ENCODE results near the gene SEMA5A.

SEMA5A gene

DNA sequence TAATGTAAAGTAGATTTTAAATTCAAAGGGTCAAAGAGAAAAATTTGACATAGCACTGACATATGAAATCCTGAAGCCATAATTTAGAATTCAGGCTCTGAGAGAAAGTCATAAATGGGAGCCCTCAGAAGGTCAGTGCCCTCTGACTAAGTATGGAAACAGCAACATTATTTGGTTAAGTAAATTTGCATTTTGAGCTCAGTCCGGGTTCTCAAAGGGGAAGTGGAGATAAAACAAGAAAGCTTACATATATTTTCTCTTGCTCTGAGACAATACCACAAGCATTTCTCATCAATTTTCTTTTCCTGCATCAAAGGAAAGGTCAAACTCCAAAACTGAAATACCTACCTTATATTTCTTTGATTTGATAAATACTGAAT lies 348.0 kb downstream of the SEMA5A start:
- no peak for DNase-seq

DNA sequence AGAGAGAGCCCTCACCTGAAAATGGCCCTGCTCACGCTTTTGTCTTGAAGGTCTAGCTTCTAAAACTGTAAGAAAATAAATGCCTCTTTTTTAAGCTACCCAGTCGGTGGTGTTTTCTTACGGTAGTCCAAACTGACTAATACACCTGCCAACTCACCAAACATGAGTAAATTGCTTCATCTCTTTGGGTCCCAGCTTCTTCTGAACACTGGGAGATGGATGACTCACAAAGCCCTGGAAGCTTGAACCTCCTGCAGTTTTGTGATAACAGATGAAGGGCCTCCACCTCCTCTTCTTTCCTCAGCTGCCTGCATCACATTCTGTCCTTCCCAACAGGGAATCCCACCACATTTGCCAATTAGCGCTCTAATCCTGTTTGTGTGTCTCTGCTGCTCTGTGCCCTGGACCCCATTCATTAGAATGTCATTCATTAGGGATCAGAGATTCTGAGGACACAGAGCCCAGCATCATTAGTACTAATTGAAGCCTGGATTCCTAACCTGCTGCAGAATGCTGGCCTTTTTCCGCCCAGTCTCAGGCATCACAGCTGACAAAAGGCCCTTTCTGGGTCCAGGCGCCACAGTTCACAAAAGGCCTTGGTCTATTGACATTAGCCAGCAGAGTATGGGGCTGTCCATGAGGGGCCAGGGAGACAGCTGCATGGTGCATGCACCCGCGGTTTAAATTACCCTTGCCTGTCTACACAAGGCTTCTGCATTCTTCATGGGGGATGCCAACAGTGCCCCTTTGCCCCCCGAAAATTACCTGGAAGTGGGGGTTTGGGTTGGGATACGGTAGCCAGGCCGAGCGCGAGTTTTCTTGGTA lies 349.3 kb downstream of the SEMA5A start:
- no peak for DNase-seq

DNA sequence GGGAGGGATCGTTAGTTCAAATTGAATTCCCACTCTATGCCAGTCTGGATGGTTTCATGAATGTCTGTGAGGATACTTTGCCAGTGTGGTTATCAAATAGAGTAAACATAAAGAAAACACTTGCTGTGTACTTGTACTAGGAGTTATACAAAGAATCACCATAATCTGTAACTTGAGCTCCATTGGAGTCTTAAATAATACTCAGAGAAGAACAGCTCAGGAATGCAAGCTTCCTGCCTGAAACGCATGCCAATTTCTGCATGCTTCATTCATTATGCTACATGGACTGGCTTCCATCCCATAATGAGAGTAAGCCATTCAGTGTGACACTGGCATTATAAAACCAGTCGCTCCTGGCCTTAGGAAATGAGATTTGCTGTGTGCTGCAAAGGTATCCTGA lies 351.4 kb downstream of the SEMA5A start:
- DNase-seq: no peak

DNA sequence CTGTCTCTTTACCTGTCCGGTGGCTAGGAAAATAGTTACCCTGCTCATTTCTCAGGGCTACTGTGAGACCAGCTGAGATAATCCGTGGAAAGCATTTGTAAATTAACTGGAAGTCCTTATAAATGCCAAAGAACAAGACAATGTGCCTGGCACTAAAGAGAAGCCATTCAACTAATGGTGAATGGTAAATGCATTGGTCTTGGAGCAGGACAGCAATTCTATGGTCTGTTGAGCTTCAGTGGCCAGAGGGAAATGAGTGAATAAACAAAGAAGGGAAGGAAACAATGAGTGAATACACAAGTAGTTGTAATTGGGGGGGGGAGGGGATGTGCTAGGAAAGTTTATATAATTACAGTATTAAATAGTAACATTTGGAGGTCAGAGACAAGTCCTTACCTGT lies 353.6 kb downstream of the SEMA5A start:
- no peak for DNase-seq

DNA sequence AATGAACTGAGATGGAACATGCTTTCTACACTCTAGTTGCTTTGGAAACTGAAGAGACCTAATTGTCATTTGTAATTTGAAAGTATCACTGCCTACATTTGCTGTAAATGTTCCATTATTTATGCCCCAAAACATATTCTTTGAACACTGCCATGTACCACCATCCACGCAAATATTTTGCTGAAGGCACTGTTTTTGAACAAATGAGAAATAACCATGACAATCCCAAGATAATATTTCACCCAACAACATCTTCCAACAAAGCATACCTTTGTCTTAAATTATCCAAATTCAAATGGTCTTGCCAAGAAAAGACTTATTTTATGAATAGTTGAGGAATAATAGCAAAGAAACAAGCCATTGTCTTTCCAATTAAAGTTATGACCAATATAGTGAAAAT lies 356.2 kb downstream of the SEMA5A start:
- DNase-seq: no peak

DNA sequence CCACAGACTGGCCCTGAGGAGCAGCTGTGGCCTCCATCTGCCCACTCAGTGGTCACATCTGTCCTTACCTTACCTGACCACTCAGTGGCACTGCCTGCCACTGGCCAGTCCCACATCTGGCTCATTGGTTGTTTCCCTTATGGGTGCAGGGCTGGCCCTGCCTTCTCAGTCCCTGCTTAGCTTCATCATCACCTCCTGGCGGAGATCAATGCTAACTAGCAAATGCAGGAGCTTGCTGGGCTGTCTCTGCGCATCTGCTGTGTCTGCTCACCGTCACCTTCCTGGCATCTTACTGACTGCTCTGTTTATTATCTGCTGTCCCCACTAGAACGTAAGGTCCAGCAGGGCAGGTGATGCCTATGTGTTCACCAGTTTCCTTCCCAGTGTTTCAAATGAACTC lies 356.9 kb downstream of the SEMA5A start:
- DNase-seq: no peak

DNA sequence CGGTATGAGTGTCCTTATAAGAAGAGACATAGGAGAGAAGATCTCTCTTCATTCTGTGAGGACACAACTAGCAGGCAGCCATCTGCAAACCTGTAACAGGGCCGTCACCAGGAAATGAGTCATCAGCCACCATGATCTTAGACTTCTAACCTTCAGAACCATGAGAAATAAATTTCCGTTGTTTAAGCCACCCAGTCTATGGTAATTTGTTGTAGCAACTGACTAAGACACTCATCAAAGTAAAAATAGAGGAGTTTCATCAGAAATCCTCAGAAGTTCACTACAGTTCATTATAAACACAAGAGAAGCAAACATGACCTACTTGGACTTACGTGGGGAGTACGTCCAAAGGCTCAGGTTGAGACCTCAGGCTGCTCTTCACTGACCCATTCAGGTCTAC lies 357.7 kb downstream of the SEMA5A start:
- DNase-seq: no peak

DNA sequence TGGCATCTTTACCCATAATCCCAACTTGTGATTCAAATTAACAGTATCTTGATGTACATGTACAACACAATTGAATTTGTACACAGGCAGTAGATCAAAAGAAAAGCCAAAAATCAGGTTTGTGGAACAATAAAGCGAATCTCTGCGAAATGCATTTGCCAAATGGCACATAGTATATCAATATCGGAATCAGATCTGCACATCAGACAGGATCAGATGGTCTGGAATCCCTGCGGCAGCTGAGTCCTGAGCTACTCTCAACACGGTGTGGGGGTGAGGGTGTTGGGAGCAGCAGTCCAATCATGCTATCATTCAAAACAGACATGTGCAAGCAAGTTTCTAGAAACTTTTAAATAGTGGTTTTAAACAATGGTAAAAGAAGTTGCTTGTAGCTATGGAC lies 358.3 kb downstream of the SEMA5A start:
- no peak for DNase-seq

DNA sequence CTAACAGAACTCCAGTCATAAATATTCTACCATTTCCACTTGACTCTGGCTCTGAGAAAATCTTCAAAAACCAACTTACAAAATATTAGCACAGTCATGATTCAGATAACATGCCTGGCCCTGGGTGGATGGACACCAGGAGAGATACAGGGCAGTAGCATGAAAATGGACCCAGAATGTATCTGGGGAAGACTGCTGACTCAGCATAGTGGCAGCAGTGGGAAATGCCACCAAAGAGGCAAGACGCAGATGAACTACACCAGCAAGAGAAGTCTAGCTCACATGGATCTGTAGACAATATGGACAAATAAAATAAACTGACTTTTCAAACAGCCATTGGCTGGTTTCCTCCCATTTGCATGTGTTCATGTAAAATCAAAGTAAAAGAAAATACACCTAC lies 359.8 kb downstream of the SEMA5A start:
- DNase-seq: no peak

DNA sequence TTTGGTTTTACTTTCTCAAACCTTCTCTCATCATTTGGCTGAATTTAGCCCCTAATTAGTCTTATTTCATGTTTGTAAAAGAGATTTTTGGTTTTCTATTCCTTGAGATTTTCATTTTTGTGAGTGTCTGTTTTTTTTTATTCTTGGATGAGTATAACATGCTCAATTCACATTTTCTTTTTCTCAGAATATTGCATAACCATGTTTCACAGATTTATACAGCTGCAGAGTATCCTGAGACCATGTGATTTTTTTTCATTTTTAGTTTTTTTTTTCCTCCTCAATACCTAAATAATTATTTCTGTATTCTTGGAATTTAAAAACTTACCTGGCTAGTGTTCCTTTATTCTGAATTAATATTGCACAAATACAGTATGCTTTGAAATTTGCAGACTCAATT lies 361.9 kb downstream of the SEMA5A start:
- no peak for DNase-seq

DNA sequence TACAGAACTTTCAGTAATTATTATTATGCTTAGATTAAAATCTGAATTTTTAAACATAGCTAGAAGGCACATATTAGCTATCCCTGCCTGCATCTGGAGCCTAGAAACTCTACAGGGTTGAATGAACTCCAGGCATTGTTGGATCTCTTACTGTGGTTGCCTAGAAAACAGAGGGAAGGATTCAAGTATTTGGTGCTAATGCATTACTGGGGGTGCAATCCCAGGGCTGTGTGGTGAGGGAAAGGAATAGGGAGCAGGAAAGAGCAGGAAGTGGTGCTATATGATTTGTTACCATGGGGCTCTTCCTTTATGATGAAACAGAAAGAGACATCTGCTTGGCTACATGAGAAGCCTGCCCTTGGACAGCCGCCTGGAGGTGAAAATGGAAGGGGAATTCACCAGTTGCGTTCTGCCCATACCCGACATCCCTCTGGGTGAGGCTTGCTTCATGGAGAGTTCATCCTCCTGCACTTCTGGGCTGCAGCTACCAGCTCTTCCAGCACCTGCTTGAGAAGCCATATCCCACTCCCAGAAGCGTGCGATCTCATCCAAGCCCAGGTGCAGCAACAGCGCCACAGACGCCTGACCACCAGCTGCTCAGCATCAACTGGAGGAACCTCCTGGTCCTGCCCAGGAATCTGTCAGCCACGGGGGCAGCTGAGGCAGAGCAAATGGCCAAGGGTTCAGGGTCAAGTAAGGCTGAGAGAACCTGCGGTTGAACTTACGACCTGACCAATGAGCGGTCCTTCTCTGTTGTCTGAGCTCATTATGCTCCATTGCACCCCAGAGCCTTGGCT lies 362.8 kb downstream of the SEMA5A start:
- no peak for DNase-seq

DNA sequence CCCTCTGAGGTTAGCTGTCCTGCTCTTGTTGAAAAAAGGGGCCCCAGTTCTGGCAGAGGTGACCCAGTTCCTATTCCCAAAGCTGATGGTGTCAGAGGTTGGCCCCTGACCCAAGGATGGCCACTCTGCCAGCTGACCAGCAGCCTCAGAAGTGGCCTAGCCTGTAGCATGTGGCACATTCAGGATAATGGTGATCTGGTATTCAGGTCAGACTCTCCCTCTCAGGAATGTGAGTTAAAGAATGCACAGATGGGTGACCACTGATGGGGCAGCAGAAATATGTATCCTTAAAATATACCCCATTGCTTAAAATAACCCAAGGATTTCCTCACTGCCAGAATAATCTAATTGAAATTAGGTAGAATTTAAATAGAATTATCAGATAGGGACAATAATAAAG lies 369.2 kb downstream of the SEMA5A start:
- no peak for DNase-seq

DNA sequence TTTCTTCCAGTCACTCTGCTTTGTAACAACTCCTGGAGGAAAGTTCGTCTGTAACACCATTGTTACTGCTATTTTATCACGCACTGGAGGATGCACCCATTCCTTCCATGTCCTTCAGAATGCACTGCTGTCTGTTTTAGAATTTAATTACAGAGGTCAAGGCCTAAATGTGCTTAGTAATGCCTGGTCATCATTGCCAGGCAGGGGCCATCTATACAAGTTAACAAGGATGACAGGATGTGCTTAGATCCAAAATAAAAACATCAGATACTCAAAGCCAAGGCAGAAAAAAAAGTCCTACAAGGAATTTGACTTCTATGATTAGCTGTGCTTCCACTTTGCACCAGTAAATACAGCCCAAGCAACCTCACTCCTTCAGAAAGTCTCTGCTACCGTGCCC lies 371.4 kb downstream of the SEMA5A start:
- DNase-seq: no peak

DNA sequence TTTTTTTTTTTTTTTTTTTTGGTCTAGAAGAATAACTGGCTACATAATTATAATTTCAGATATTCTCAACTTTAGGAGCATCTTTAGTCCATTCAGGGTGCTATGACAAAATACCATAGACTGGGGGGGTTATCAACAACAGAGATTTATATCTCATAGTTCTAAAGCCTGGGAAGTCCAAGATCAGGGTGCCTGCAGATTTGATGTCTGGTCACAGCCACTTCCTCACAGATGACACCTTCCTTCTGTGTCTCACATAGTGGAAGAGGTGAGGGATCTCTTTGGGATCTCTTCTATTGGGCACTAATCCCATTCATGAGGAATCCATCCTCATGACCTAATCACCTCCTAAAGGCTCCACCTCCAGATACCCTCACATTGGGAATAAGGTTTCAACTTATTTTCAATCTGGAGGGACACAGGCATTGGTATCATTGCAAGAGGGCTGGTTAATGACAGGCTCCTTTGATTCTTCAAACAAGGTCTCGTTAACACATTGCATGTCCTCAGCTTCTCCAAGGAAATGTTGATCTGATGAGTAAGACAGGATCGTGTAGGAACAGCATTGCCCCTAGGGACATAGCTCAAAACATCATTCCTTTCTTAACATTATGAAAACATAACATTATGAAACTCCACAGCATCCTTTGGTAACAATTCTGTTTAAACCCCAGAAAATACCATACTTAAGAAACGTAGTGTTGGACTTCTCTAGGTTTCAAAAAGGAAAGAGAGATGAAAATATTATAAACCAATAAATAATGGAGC lies 372.4 kb downstream of the SEMA5A start:
- no peak for DNase-seq

DNA sequence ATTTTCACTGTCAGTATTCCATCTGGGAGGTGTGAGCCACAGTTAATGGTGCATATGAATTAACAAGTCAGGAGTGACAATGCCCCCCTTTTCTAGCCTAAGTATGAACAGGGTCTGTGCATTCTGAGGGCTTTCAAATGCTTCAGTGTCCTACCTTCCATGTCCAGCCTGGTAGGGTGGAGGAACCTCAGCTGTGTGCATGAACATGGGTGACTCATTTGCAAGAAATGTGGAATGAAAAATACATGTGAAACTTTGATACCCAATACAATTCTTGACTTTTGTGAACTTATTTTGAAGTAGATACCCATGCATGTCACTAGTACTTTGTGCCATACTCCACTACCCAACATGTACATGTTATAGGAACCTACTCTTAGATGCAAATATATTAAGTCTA lies 375.8 kb downstream of the SEMA5A start:
- no peak for DNase-seq

DNA sequence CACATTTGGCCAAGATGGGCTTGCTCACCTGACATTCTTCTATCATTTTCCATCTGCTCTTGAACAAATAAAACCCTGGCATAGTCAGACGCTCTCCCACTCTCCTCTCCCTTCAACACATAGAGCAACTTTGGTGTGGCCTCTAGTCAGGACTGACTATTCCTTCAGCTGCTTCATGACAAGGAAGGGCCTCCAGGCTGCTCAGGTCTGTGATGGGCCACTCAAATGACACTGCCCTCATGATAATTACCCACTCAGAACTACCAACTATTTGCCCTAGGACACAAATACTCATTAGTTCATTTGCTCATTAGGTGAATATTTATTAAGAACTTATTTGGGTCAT lies 376.3 kb downstream of the SEMA5A start:
- DNase-seq: no peak

DNA sequence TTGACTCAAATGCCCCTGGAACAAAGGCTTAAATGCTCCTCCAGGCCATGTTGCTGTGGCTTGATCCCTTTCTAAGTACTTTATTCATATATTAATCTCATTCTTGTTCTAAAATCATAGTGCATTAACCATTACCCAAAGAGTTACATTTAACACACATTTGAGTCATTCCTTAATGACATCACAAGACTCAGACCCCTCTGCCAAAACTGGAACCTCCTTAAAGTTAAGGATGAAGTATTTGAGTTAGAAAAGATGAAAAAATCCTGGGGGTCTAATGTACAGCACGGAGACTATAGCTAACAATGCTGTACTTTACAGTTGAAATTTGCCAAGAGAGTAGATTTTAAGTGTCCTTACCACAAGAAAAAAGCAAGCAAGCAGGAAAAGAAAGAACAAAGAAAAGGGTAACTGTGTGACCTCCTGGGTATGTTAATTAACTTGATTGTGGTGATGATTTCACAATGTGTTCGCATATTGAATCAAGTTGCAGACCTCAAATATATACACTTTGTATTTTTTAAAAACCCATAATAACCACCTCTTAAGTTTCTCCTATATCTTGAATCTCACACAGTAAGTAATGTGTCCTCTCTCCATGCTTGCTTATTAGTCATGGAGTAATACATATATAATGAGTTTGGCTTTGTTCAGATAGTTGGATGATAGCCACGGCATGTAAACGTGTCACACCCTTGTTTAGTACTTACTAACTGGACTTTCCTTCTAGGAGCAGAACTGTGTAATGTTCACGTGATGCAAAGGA lies 376.9 kb downstream of the SEMA5A start:
- no peak for DNase-seq

DNA sequence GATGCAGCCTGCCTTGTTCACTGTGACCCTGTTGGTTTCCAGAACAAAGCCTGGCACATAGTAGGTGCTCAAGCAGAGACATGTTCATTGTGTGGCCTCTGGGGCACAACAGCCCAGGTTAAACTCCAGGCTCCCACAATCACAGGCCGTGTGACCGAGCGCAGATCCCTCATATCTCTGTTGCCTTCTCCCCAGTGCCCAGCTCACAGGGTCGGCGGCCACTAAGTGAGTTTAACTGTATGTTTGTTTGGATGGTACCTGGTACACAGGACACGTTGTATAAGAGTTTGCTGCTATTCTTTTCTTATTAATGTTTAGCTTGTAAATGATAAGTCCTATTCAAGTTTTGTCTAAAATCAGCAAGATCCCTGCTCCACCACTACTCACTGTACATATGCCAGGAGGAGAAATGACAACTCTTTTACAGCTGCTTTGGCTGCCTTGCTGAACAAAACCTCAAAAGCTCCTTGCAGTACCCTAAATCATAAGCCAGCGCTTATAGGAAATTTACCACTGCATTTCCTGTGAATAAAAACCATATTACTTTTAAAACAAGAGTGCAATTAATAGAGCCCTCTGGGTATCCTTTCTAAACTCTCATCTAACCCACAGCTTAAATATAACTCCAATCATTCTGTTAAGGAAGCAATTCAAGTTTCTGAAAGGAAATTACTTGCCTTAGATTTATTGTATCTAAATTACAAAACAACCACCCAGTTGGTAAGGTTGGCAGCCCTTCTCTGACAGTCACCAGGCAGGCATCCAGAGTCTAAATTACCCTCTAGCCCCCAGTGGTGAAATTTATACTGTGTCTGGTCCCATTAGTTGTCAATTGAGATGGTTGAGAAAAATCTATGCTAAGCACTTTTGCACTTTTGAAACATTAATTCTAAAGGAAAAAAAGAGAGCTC lies 379.4 kb downstream of the SEMA5A start:
- DNase-seq: no peak

DNA sequence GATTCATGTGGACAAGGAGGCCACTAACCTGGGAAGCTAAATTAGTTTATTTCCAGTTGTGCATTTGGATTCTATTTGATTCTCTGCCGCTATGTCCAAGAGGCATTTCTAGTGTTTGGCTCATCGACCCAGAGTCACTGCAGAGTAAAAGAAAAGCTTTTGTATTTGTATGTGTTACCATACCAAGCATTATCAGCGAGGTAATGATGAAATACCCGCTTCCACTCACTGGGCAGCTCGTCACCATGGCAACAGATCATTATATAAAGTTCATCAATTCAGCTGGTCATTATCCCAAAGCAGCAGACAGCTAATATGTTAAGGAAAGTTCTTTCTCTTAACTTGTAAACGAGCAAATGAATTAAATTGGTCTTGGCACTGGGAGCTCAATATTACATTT lies 380.3 kb downstream of the SEMA5A start:
- no peak for DNase-seq

DNA sequence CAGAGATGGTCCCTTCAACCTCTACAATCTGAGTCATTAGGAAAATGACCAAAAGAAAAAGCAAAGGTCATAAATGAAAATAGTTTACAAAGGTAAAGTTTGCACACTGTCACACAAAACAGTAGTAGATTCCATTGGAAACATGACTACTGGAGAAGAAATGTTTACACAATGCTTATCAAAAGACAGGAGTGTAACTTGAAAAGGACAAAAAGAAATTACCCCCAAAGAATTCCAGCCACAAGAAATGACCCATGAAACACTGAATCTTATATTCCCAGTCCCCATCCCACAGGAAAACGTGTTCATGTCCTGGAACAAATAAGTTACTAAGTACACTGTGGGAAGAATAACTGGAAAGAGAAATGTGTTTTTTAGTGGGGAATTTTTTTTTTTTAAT lies 385.1 kb downstream of the SEMA5A start:
- no peak for DNase-seq

DNA sequence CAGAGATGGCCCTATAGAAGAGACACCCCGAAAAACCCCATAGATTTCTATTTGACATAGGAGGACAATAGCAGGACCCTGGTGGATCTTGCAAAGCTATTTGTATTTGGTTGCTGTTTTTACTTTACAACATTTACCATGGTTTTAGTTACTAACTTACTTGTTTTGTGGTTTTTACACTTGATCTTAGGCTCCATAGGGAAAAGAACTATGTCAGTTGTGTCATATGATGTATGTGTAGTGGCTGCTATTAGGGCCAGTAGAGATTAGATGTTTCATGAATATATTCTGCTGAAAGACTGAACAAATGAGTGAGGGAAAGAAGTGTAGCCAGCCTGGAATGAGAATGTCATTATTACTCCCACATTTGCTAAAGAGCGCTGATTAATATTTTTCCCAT lies 388.1 kb downstream of the SEMA5A start:
- no peak for DNase-seq

DNA sequence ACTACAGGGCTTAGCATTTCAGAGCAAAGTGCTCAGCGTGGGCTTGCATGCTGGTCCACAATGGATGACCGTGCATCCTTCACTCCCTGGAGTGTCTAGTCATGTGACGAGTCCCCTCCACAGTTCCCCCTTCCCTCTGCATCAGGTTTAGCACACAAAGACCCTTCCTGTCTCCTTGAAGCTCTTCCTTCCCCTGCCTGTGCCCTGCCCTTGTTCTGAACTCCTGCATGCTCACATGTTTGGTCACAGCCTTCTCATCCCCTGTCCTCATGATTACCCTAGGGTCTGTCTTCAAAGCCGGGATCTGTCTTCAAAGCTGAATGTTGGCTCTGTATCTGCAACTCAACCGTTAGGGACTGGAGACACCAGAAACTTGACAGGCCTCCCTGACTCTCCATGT lies 388.9 kb downstream of the SEMA5A start:
- DNase-seq: no peak

All from activated naive CD4-positive, alpha-beta T cell treated with anti-CD3 and anti-CD28 coated beads, Interleukin-2, amount 50 U/mL, for 16 hours (primary cell).